ENCODE measurements around the gene DCD. TPM values are rescaled to one million over a fixed set of nuclear protein-coding genes. Genes with fewer than 3 reads are reported as not detected.

The DCD gene
- total RNA-seq, 2 experiments from 2014 or later = not detected

DNA sequence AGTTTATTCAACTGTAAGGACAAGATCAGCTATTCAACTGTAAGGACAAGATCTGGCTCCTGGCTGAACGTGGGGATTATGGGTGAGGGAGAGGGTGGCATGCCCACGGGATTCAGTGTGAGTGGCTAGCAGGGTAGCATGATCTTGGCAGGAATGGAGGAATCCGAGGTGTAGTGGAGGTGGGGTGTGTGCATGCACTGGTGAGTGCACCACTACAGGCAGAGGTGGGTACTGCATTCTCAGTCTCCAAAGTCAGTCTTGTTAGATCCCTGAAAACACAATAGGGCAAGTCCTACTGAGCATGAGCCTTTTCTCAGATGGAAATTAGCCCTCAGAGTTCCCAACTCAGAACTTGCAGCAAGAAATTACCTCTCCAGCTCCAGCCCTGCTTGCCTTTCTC is 32.2 kb upstream of the DCD start:
- H3K4me1 Mint-ChIP-seq (ENCODE audit: low read depth) = no peaks in the 10 kb centered on the region
- ChIA-PET POLR2A (no interaction called here), CTCF (no interaction called here)
- Histone ChIP-seq H3K9me3 (ENCODE audit: control insufficient read depth in 1 of 2, insufficient read depth in 1 of 2, low read length in 2 of 2) (no peaks in the 10 kb centered on the region), H3K36me3 (ENCODE audit: insufficient read depth, low read length) (no peaks in the 10 kb centered on the region), H3K27ac (ENCODE audit: low read depth in 1 of 2, low read length in 2 of 2) (no peak overlapping the region), H3K27me3 (ENCODE audit: control insufficient read depth in 1 of 2, insufficient read depth in 2 of 2, low read length in 2 of 2) (peaks cover 26% of the 10 kb centered on the region in 2 experiments), H3K4me1 (ENCODE audit: insufficient read depth, low read length) (no peaks in the 10 kb centered on the region), H3K4me3 (ENCODE audit: low read length) (no peak overlapping the region)
- H3K27me3 Mint-ChIP-seq = peaks cover 75% of the 10 kb centered on the region
- no peaks in the 10 kb centered on the region for H3K9me3 Mint-ChIP-seq
- ATAC-seq (ENCODE audit: poor library complexity) (no peak), DNase-seq (peak in 3 of 14 experiments; percentile 8 to 35 (median 27))
- H3K27ac Mint-ChIP-seq = no peak overlapping the region
- H3K4me3 Mint-ChIP-seq = no peak overlapping the region
- TF ChIP-seq, protein P1, sequence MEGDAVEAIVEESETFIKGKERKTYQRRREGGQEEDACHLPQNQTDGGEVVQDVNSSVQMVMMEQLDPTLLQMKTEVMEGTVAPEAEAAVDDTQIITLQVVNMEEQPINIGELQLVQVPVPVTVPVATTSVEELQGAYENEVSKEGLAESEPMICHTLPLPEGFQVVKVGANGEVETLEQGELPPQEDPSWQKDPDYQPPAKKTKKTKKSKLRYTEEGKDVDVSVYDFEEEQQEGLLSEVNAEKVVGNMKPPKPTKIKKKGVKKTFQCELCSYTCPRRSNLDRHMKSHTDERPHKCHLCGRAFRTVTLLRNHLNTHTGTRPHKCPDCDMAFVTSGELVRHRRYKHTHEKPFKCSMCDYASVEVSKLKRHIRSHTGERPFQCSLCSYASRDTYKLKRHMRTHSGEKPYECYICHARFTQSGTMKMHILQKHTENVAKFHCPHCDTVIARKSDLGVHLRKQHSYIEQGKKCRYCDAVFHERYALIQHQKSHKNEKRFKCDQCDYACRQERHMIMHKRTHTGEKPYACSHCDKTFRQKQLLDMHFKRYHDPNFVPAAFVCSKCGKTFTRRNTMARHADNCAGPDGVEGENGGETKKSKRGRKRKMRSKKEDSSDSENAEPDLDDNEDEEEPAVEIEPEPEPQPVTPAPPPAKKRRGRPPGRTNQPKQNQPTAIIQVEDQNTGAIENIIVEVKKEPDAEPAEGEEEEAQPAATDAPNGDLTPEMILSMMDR (IDR thresholded peaks at IDR 0.05) = peak; percentile 48
- H3K36me3 Mint-ChIP-seq (ENCODE audit: low read depth) = no peaks in the 10 kb centered on the region
- intact Hi-C loops (cut with DNase I, micrococcal nuclease) = no loop called here

DNA sequence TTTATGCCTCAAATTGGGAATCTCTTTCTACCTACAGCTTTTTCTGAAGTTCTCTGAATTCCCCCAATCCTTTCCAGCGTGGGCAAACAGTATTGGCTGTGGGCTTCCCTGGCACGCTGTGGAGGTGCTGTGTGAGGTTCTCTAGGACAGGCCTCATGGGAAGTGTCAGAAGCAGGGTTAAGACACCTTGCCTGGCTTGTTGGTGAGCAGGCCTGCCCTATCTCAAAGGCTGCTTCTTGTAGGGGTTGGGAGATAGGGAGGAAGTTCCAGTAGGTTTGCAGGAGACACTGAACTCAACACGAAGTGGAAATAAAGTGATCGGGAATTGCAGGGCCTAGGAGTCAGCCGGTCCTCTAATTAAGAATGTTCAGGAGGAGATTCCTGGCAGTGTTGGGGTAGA is 30.0 kb upstream of the DCD start:
- peaks cover 14 to 16% of the 10 kb centered on the region in 2 experiments for H3K27me3 ChIP-seq (ENCODE audit: control insufficient read depth in 1 of 2, insufficient read depth in 2 of 2, low read length in 2 of 2)
- H3K36me3 Mint-ChIP-seq (ENCODE audit: low read depth) = no peaks in the 10 kb centered on the region
- H3K4me1 Mint-ChIP-seq (ENCODE audit: low read depth) = no peaks in the 10 kb centered on the region
- intact Hi-C loops (cut with DNase I, micrococcal nuclease) = no loop called here
- H3K9me3 Mint-ChIP-seq = no peaks in the 10 kb centered on the region
- no peak overlapping the region for H3K27ac Mint-ChIP-seq
- H3K4me3 ChIP-seq (ENCODE audit: low read length) = no peak overlapping the region
- ChIA-PET CTCF (no interaction called here), POLR2A (no interaction called here)
- no peak overlapping the region for H3K4me3 Mint-ChIP-seq
- H3K4me1 ChIP-seq (ENCODE audit: insufficient read depth, low read length) = no peaks in the 10 kb centered on the region
- H3K27ac ChIP-seq (ENCODE audit: low read depth in 1 of 2, low read length in 2 of 2) = no peak overlapping the region
- ATAC-seq (ENCODE audit: poor library complexity) = no peak
- TF ChIP-seq, protein P1 (IDR thresholded peaks at IDR 0.05) = no peak
- H3K9me3 ChIP-seq (ENCODE audit: control insufficient read depth in 1 of 2, insufficient read depth in 1 of 2, low read length in 2 of 2) = no peaks in the 10 kb centered on the region
- DNase-seq = no peak
- H3K36me3 ChIP-seq (ENCODE audit: insufficient read depth, low read length) = no peaks in the 10 kb centered on the region
- H3K27me3 Mint-ChIP-seq = peaks cover 58% of the 10 kb centered on the region

DNA sequence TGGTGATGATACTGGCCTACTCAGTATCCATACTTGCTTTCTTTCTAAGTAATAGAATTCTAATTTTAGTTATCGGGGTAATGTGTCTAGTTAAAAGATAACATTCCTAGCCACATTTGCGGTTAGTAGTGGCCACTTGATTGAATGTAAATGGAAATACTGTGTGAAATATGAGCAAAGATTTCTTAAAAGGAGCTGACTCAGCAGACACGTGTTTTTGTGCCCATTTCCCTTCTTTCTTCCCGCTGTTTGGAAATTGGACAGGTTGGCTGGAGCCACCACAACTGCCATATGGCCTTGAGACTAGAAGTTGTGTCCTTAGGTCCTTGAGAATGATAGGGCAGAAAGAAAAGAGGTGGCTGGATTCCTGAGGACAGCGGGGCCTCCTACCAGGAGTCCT is 19.8 kb upstream of the DCD start:
- POLR2A ChIA-PET = no interaction called here
- Mint-ChIP-seq H3K9me3 (no peaks in the 10 kb centered on the region), H3K4me3 (no peak overlapping the region), H3K4me1 (ENCODE audit: low read depth) (no peaks in the 10 kb centered on the region), H3K27me3 (peaks cover 59% of the 10 kb centered on the region), H3K27ac (no peak overlapping the region), H3K36me3 (ENCODE audit: low read depth) (no peaks in the 10 kb centered on the region)
- TF ChIP-seq, protein P1 (IDR thresholded peaks at IDR 0.05) = no peak
- Histone ChIP-seq H3K36me3 (ENCODE audit: insufficient read depth, low read length) (no peaks in the 10 kb centered on the region), H3K27me3 (ENCODE audit: control insufficient read depth in 1 of 2, insufficient read depth in 2 of 2, low read length in 2 of 2) (peaks cover 3 to 18% of the 10 kb centered on the region in 2 experiments), H3K27ac (ENCODE audit: low read depth in 1 of 2, low read length in 2 of 2) (no peak overlapping the region), H3K9me3 (ENCODE audit: control insufficient read depth in 1 of 2, insufficient read depth in 1 of 2, low read length in 2 of 2) (no peaks in the 10 kb centered on the region), H3K4me3 (ENCODE audit: low read length) (no peak overlapping the region), H3K4me1 (ENCODE audit: insufficient read depth, low read length) (no peaks in the 10 kb centered on the region)
- CTCF ChIA-PET = no interaction called here
- DNase-seq (no peak), ATAC-seq (ENCODE audit: poor library complexity) (no peak)
- intact Hi-C loops (cut with DNase I, micrococcal nuclease) = no loop called here
